ENCODE measurements around the gene ATXN1. TPM values are rescaled to one million over a fixed set of nuclear protein-coding genes. Genes with fewer than 3 reads are reported as not detected.
"Not testable (repeated sequence)": the region's sequence is repeated elsewhere in the genome, so short reads cannot be mapped to it uniquely, and the experiment has no call there.

ATXN1 gene
- total RNA-seq, 1 donor from 2014 or later = 71.2 TPM

- ATAC-seq = no peak
- no peaks in the 10 kb centered on the region for H3K27me3 ChIP-seq
- no peak for DNase-seq
- H3K9me3 ChIP-seq = no peaks in the 10 kb centered on the region
- H3K4me3 ChIP-seq = no peak overlapping the region
- H3K4me1 ChIP-seq = no peaks in the 10 kb centered on the region
- peak overlapping the region; percentile 74 for H3K27ac ChIP-seq
- intact Hi-C loops (cut with DNase I) = no loop called here
- TF ChIP-seq, protein P1, sequence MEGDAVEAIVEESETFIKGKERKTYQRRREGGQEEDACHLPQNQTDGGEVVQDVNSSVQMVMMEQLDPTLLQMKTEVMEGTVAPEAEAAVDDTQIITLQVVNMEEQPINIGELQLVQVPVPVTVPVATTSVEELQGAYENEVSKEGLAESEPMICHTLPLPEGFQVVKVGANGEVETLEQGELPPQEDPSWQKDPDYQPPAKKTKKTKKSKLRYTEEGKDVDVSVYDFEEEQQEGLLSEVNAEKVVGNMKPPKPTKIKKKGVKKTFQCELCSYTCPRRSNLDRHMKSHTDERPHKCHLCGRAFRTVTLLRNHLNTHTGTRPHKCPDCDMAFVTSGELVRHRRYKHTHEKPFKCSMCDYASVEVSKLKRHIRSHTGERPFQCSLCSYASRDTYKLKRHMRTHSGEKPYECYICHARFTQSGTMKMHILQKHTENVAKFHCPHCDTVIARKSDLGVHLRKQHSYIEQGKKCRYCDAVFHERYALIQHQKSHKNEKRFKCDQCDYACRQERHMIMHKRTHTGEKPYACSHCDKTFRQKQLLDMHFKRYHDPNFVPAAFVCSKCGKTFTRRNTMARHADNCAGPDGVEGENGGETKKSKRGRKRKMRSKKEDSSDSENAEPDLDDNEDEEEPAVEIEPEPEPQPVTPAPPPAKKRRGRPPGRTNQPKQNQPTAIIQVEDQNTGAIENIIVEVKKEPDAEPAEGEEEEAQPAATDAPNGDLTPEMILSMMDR (IDR thresholded peaks at IDR 0.05) = no peak
- H3K36me3 ChIP-seq = no peaks in the 10 kb centered on the region
Measured at GRCh38 chr6:16711546-16712254, 49.6 kb downstream of the ATXN1 start.

DNA sequence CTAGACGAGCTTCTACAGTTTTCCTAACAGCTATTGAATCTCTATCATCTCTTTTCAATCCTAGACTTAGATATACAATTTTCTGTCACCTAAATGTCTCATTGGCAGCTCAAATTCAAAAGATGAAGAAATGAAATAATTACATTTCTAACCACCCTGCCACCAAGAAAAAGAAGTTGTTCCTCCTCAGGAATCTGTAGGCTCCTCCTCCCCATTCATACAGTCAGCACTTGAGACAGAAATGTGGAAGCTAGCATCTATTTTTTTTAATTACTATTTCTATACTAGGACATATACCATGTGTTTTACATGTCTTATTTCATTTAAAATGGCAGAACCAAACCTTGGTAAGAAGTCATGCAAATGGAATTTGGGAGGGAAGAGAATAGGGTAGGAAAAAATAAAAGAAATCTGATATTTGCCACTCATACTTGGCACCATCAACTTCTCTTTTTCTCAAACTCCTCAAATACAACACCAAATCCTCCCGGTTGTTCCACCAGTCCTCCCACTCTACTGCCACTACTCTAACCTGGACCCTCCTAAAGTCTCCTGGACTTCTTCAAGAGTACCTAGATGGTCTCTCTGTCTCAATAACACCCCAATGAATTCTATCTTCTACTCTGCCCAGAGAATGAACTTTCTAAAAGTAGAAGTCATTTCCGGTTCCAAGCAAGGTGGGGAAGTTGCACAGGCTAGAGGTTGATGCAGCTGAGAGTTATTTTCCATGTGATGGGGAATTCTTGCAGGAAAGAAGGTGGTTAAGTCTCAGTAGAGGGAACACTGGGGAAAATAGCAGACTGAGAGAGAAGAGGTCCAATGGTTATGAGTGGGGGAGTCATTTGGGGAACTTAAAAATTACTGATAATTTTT, 54.1 kb downstream of the ATXN1 start:
- TF ChIP-seq, protein P1 (IDR thresholded peaks at IDR 0.05) = no peak
- Histone ChIP-seq H3K4me3 (no peak overlapping the region), H3K9me3 (no peaks in the 10 kb centered on the region), H3K36me3 (no peaks in the 10 kb centered on the region), H3K4me1 (peaks cover 24% of the 10 kb centered on the region), H3K27ac (no peak overlapping the region), H3K27me3 (no peaks in the 10 kb centered on the region)
- intact Hi-C loops (cut with DNase I) = no loop called here
- no peak for DNase-seq
- peak; percentile 20 for ATAC-seq

DNA sequence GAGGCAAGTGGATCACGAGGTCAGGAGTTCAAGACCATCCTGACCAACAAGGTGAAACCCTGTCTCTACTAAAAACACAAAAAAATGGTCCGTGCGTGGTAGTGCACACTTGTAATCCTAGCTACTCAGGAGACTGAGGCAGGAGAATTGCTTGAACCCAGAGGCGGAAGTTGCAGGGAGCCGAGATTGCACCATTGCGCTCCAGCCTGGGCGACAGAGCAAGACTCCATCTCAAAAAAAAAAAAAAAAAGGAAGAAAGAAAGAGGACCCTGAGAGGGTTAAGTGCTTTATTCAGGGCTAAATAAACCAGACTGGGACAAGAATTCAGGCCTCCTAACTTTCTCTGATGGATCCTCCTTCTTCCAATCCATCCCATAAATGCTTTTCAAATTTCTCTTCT, 54.8 kb downstream of the ATXN1 start:
- H3K36me3 ChIP-seq; H3K4me3 ChIP-seq; H3K9me3 ChIP-seq; H3K27me3 ChIP-seq; intact Hi-C loops (cut with DNase I); H3K27ac ChIP-seq: not testable (repeated sequence)
- DNase-seq (peak; percentile 72), ATAC-seq (peak; percentile 42)
- peaks cover 25% of the 10 kb centered on the region for H3K4me1 ChIP-seq

DNA sequence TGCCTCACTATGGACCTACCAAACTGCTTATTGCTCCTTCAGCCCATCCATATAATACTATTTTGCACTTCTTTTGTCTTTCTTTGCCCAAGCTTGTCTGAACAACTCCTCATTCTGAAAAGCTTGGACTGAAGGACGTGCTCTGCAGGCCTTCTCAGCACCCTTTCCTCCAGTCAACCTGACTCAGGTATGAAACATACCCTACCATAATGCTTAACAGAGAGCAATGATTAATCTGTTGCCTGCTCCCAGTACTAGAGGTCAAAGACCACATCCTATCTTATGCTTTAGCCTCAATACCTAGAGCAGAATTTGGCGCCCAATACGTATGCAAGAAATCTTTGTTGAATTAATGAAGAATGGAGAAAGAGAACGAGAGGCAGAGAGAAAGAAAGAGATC, 55.2 kb downstream of the ATXN1 start:
- no peak for ATAC-seq
- H3K27ac ChIP-seq = no peak overlapping the region
- H3K9me3 ChIP-seq = no peaks in the 10 kb centered on the region
- no peak overlapping the region for H3K4me3 ChIP-seq
- intact Hi-C loops (cut with DNase I) = no loop called here
- H3K27me3 ChIP-seq = no peaks in the 10 kb centered on the region
- no peaks in the 10 kb centered on the region for H3K36me3 ChIP-seq
- no peak for DNase-seq
- TF ChIP-seq, protein P1 (IDR thresholded peaks at IDR 0.05) = no peak
- peaks cover 29% of the 10 kb centered on the region for H3K4me1 ChIP-seq

DNA sequence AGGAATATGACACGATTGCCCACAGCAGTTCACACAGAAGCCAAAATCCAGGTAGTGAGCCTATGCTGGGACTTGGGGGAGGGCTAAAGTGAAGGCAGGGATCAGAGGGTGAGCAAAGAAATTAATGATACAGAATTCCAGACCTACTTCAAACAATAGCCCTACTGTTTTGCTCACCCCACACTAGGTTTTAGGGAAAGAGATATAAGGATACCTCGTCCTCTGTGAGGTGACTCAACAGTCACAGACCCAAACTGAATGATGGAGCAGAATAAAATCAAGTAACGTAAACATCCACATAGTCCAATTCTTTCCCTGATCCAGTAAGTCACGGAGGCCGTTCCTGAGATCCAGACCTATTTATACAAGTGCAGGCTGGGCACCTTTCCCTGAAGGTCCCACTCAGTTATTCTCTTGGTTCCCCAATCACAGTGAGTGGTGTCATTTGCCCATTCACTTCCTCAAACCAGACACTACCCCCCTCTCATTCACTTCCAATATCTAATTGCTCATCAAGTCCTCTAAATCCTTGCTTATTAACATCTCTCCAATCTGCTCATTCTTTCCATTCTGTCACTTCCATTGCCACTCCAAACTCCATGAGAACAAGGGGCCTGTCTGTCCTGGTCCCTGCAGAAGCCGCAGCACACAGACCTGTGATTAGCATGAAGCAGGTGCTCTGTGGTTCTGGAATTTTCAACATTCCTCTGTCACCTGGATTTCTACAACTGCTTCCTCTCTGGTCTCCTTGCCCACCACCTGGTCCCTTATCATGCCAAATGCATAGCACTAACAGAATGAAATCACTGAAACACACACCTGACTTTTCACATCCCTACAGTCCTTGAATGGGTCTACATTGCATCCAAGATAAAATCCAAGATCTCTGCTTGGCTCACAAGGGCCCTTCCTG, 55.9 kb downstream of the ATXN1 start:
- Histone ChIP-seq H3K9me3 (no peaks in the 10 kb centered on the region), H3K4me3 (no peak overlapping the region), H3K36me3 (no peaks in the 10 kb centered on the region), H3K27me3 (no peaks in the 10 kb centered on the region), H3K4me1 (peaks cover 34% of the 10 kb centered on the region), H3K27ac (no peak overlapping the region)
- DNase-seq (no peak), ATAC-seq (peak; percentile 72)
- TF ChIP-seq, protein P1 (IDR thresholded peaks at IDR 0.05) = no peak
- intact Hi-C loops (cut with DNase I) = no loop called here

All from upper lobe of right lung (tissue), 1 donor.